Putamen (tissue), 1 donor: Measurements from ENCODE around the gene RHBDL2.
"Not testable (repeated sequence)": the region's sequence is repeated elsewhere in the genome, so short reads cannot be mapped to it uniquely, and the experiment has no call there.

Experiments used
- DNase-seq: peaks from one replicate; pipeline ENCODE4 v3.0.0-alpha.2; 2016; ENCODE audit warnings: low spot score

RHBDL2 gene

DNA sequence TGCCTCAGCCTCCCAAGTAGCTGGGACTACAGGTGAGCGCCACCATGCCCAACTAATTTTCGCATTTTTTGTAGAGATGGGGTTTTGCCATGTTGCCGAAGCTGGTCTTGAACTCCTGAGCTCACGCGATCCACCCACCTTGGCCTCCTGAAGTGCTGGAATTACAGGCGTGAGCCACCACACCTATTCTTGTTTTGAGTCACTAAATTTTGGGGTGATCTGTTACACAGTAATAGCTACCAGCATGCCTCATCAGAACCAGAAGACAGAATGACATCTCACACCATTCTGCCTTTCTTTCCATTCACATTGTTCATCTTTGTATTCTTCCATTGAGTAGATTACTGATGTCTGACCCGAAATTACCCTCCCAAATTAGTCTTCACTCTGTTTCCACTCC lies 9.1 kb downstream of the RHBDL2 start:
- no peak for DNase-seq

DNA sequence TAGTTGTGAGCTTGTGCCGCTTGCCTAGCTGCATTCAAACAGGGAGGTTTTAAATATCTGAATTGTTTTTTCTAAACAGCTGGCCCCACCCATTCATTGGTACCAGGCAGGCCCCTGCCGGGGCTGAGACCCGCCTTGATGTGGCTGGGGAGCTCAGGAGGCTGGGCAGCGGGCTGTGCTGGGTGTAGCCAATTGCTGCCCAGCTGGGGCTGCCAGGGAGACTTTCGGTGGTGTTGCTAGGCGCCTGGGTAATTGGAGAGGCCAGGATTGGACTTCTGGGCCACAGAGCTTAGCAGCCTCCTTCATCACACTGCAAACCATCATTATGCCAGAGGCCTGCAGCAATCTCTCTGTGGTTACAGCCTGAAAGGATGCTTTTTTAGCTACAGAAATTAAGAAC lies 12.2 kb downstream of the RHBDL2 start:
- DNase-seq: peak; percentile 96

- DNase-seq: no peak
Observed at GRCh38 chr1:38929054-38929453, 12.6 kb downstream of the RHBDL2 start.

DNA sequence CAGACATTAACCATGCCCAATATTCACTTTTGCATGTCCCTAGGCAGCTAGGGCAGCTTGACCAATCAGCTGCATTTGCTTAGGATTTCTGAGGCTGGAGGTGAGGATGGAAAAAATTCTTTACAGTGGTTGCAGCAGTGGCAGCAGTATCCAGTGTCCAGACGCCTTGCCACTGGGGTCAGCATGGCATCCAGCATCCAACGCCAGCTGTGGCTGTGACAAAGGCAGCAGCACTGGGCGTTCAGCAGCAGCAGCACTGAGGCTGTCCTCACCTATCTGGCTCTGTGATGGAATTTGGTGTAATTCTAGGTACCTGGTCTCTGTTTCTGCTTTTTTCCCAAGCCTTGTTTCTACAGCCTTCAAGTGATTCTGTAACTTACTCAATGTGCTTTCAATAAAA lies 15.5 kb downstream of the RHBDL2 start:
- DNase-seq: no peak

GRCh38 chr1:38925391-38925790 lies 16.2 kb downstream of the RHBDL2 start:
- no peak for DNase-seq

GRCh38 chr1:38923607-38924006 lies 18.0 kb downstream of the RHBDL2 start:
- DNase-seq: peak; percentile 76

DNA sequence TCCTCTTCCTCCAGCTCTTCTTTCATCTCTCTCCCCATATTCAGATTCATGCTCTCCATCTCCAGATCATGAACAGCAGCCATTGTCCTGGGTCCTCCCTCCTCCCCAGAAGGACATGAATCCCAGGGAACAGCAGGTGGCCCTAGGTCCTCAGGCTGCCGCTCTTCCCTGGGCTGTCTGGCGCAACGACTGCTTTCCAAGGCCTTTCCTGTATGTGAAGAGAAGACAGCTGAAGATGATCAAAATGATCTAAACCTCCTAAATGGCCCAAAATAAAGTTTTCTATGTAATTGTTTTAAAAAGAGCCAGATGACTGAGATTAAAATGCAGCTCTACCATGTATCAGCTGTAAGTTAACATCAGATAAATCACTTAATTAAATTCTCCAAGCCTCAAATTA lies 22.5 kb downstream of the RHBDL2 start:
- DNase-seq: peak; percentile 79

DNA sequence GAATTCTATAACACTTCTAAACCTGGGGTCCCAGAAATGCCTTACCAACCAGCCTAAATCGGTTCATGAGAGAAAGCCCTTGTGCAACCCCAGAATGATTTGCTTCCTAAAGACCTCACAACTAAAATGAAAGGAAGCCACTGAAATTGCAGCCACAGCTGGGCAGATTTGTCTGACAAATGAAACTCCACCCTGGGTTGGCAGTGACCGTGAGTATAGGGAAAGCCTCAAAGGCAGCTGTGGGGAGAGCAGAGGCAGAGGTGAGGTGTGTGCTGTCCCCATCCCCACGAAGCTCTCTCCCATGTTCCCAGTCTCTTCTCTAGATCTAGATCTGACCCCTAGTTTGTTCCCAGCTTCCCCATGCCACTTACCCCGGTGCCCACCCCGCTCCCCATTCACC lies 23.1 kb downstream of the RHBDL2 start:
- DNase-seq: no peak

- no peak for DNase-seq
Observed at GRCh38 chr1:38917772-38918171, 23.9 kb downstream of the RHBDL2 start.

DNA sequence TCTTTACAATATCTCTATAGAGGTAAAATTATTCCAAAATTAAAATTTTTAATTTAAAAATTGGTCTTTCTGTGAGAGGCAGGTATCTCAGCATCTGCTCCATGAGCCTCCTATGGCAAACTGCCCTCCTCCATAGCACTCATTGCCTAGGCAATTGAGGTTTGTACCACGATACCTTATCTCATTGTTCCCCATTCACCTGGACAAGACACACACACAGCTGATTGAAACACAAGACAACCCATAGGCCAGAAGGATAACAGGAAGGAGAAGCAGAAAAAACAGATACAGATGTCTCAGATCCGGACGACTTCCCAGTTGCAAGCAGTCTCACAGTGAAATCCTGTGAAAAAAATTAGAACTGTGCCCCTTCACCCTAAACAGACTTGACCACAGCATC lies 24.3 kb downstream of the RHBDL2 start:
- DNase-seq: no peak

DNA sequence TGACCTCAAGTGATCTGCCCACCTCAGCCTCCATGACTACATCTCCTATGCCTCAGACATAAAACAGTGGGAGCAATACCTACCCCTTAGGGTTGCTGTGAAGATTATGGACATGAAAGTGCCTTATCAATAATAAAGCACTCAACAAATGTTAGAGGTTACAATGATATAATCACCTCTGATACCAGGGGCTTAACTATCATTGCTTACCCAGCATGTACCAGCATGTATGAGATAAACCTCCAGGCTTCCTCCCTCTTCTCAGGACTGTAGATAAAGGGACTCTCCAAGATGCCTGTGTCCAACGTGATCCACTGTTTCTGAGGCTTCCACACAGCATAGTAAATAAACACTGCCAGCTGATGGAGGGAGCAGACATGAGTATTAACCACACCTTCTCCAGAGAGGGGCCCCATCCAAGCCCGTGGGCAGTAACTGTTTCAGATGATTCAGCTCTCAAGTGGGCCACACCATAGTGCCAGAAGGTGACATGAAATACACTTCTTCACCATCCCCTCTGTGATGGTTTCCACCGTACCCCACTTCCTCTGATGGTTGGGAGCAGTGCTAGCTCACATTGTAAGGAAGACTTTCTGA lies 26.2 kb downstream of the RHBDL2 start:
- no peak for DNase-seq

DNA sequence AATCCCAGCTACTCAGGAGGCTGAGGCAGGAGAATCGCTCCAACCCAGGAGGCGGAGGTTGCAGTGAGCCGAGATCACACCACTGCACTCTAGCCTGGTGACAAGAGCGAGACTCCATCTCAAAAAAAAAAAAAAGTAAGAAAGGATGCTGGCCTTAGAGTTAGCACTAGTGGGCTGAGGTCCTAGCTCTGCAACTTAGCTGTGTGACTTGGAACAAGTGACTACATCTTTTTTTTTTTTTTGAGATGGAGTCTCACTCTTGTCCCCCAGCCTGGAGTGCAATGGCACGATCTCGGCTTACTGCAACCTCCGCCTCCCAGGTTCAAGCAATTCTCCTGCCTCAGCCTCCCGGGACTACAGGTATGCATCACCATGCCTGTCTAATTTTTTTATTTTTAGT lies 26.7 kb downstream of the RHBDL2 start:
- DNase-seq: not testable (repeated sequence)

DNA sequence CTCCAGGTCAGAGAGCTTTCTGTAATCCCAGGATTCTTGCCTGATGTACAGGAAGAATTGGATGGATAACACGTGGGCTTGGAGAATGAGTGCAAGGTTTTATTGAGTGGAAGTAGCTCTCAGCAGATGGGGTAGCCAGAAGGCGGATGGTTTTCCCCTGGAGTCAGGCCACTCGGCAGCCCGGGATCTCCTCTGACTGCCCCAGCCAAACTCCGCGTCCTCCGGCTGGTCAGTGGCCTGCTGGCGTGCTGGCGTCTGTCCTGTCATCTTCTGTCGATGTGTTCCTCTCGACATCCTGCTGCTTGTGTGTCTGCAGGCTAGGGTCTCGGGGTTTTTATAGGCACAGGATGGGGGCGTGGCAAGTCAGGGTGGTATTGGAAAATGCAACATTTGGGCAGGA lies 32.8 kb downstream of the RHBDL2 start:
- no peak for DNase-seq

- no peak for DNase-seq
Observed at GRCh38 chr1:38905985-38906384, 35.6 kb downstream of the RHBDL2 start.

DNA sequence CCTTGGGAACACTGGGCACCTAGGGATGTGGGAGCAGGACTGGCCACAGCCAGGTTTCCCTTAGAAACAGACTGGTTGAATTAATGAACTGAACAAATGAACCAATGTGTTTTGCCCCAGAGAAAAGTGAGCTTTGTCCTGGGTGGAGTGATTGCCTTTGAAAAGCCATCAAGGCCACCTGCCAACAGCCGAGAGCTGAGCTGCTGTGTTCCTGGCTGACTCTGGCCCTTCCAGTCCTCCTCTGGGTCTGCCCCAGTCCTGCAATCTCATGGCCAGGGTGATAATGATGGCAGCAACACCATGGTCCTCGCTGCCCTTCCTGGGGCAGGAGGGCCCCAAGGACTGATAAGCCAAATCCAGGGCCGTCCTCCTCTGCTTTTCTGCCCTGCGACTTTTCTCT lies 42.1 kb downstream of the RHBDL2 start:
- DNase-seq: no peak

DNA sequence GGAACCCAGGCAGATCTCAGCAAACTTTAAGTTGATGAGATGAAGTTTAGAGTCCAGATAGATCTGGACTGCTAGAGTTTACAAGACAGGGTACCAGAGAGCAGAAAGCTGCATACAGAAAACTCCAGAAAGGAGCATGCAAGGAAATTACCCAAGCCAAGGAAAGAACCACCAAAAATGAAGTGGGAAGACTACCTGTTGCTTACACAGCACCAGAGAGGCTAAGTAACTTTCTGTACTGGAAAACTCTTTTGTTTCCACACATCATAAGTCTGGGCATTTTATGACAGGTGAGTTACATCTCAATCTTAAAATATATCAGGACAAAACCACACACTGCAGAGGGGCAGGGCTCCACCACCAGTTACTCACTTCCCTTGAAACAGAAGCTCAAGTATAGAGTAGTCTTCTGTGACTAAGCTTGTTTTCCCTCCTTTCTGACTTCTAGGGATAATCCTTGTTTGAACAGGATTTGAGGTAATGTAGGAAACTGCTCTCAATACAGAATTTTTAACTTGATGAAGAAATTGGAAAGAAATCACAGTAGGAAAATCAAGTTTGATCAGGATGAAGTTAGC lies 42.9 kb downstream of the RHBDL2 start:
- no peak for DNase-seq

DNA sequence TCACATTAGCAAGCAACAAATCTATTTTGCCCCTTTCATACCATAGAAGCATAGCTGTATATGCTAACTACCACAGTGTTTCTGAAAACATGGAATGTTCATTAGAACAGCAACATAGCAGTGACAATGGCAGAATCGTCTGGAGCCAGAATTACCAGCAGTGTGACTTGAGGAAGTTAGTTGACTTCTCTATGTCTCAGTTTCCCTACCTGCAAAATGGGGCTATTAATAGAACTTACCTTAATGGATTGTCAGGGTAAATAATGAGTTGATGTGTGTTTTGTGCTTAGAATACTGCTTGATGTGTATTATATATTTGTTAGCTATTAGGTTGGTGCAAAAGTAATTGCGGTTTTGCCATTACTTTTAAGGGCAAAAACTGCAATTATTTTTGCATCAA lies 45.5 kb downstream of the RHBDL2 start:
- no peak for DNase-seq

GRCh38 chr1:38892976-38893375 lies 48.7 kb downstream of the RHBDL2 start:
- DNase-seq: no peak

DNA sequence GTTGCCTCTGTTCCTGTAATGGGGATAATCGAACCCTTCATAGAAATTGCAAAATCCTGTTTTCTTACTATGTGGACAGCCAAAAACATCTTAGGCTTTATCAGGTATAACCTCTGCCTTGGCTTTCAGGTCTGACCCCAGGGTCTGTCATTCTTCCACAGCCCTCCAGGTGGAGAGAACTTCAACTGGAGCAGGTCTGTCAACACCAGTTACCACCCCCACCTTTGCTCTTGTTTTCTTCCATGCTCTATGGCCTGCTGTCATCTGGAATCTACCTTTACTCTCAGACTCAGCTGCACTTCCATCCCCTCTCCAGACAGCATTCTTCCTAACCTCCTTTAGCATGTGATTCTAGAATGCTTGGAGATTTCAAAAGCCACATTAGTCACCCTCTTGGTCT lies 49.9 kb downstream of the RHBDL2 start:
- DNase-seq: no peak

GRCh38 chr1:38889589-38889988 lies 52.0 kb downstream of the RHBDL2 start:
- DNase-seq: no peak

DNA sequence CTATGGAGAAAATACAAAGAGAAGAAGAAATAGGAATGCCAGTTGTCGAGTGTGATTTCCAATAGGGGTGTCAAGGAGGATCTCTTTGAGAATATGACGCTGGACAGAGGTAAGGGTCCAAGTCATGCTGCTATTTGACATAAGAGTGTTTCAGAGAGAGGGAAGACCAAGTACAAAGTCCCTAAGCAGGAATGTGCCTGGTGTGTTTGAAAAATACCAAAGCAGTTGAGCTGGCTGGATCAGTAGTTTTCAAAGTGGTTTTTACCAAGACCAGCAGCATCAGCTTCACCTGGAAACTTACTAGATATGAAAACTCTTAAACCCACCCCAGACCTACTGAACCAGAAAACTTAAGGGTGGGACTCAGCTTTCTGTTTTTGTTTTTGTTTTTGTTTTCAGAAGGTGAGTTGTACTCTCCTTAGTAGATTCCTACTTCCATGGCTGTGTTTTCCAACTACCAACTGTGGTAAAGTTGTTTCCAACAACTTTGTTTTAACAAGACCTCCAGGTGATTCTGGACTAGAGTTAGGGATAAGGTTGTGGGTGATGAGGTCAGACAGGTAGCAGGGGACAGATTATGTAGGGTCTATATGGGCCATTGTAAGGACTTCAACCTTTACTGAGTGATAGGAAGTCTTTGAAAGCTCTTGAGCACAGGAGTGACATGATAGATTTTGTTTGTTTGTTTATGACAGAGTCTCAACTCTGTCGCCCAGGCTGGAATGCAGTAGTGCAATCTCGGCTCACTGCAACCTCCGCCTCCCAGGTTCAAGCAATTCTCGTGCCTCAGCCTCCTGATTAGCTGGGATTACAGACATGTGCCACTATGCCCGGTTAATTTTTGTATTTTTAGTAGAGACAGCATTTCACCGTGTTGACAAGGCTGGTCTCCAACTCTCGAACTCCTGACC lies 53.0 kb downstream of the RHBDL2 start:
- no peak for DNase-seq

DNA sequence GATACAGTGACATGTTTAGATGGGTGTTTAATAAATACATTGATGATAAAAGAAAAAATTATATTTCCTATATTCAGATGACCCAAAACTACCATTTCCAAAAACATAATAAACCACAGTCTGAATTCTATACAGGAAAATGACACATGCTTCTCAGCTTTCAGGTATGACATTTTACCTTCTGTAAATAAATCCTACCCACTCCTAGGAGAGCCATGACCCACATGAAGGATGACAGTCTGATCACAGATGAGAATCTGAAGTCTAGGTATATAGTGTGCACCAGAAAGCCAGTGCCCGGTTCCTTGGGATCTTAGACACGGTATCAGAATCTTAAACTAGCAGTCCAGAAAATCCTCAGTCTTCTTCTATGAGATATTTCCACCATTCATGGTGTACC lies 56.5 kb downstream of the RHBDL2 start:
- no peak for DNase-seq

GRCh38 chr1:38881487-38881886 lies 60.1 kb downstream of the RHBDL2 start, which contains the start of gene GJA9:
TSS of gene GJA9 (minus strand) at chr1:38881587. CDS start at chr1:38876098, 5,489 bp downstream.
- DNase-seq: no peak
